A549 treated with CpdA at 1 μM for 4 hours (cell line): ENCODE data around the gene RMDN3. TPM values are rescaled to one million over a fixed set of nuclear protein-coding genes. Genes with fewer than 3 reads are reported as not detected.

ENCODE experiments used
- total RNA-seq: library from RNA; stranded (reverse); fragments of 200-300 nt; extraction: Qiagen RNA extraction; gene quantifications from 5 replicates; pipeline ENCODE4 v1.2.3, GENCODE V29; 2022; ENCODE audit warnings: low read depth

Gene RMDN3
- 21.1 to 24.4 TPM (median 22.7 TPM) in 5 replicates for total RNA-seq

DNA sequence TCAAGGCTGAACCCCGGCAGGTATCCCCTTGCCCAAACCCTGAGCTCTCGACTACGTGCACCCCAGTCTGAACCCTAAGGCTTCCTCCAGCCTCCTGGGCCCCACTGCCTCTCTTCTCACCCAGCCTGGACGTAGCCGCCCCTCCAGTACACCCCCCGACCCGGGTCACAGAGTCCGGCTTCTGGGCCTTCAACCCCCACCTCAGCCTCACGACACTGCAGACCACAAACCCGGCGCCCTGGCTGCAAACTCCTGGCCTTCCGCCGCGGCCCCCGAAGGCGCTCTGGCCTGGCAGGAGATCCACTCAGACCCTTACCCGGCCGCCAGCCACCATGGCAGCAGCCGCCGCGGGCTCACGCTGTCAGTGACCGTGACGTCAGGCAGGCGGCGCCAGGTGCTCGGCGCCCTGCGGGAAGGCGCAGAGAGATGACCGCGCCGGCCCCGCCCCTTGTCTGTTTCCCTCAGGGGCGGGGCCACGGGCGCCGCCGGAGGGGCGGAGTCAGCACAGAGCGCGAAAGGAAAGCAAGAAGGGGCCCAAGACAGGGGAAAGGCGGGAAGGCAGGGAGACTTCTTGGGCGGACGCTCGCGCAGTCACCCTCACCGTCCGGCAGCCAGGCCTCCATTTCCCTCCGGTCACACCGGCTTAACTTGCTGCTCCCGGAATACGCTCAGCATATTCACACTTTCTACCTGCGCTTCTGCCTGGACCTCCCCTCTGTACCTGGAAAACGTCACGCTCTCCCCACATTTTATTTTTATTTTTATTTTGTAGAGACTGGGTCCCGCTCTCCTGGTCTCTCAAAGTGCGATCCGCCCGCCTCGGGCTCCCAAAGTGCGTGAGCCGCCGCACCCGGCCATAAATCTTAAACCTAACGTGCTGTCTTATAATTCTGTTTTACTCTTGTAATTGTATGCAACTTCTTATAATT is at the start of gene RMDN3:
Gene RMDN3 (minus strand): TSS at position 372 of the 929 bp plus-strand sequence. CDS start 471 bp downstream, outside the sequence.

DNA sequence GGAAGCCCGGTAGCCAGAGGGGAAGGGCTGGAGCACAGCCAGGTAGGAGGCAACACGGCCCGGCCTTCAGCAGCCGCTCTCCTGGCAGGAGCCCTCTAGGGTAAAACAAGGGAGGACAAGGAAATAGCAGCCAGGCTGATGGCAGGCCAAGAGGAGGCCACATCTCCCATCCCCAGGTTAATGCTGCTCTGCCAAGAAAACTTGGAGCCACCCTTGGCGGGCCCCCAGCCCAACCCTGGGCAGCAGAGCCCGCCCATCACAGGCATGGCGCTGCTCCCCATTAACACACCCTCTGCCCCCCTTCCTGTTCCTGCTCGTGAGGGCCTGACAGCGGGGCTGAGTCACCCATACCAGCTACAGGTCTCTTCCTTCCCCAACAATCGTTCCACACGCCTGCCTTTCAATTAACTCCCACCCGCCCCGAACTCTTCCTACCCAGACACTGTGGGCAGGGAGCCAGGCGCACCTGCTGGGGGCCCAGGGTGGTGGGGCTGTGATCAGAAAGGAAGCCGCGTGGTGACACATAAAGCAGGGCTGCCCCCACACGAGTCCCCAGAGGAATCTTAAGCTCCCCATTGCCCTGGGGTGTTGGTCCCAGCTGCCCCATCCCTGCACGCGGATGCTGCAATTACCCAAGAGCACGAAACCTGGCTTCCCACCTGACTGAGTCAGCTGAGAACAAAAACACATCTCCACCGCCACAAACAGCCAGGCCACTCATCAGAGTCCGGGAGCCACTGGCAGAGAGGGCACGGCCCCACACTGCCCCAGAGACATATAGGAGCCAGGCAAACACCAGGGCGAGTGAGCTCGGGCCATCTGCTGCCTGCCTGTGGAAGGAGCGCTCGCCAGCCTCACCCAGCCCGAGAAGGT is 14.5 kb upstream of the RMDN3 start, which contains the start of gene C15orf62:
Gene C15orf62 (plus strand): TSS at position 707 of the 873 bp plus-strand sequence. CDS start 516 bp downstream, outside the sequence.

GRCh38 chr15:40763801-40764628 is 9.0 kb upstream of the RMDN3 start, which contains the start of gene GCHFR:
Gene GCHFR, plus strand, starts transcription at chr15:40764068. Its CDS starts 113 bp downstream, at chr15:40764181.

GRCh38 chr15:40694688-40695468 is 60.2 kb downstream of the RMDN3 start, which contains the start of gene RAD51:
Gene RAD51, plus strand, starts transcription at chr15:40695174. Its CDS starts 3,585 bp downstream, at chr15:40698759.

Other genes with a start within 250 kb of the RMDN3 start
- gene CCDC32, start 190.2 kb downstream of the RMDN3 start, total RNA-seq: 16.4 to 30.1 TPM (median 17.1 TPM) in 5 replicates
- gene RPUSD2, start 186.0 kb downstream of the RMDN3 start, total RNA-seq: 14.3 to 16.8 TPM (median 15.6 TPM) in 5 replicates
- gene KNL1, start 161.0 kb downstream of the RMDN3 start, total RNA-seq: 5.0 to 10.1 TPM (median 7.3 TPM) in 5 replicates
- 18.5 to 23.7 TPM (median 18.7 TPM) in 5 replicates for gene RAD51, start 60.1 kb downstream of the RMDN3 start, total RNA-seq
- gene GCHFR, start 8.8 kb upstream of the RMDN3 start, total RNA-seq: 5.6 to 8.3 TPM (median 6.7 TPM) in 5 replicates
- 0.07 to 0.17 TPM (median 0.13 TPM) in 4 of 5 replicates, not detected in the other for gene C15orf62, start 14.7 kb upstream of the RMDN3 start, total RNA-seq
- gene ZFYVE19, start 51.8 kb upstream of the RMDN3 start, total RNA-seq: 16.1 to 19.6 TPM (median 17.7 TPM) in 5 replicates
- 20.7 to 30.0 TPM (median 23.8 TPM) in 5 replicates for gene DNAJC17, start 52.2 kb upstream of the RMDN3 start, total RNA-seq
- gene PPP1R14D, start 73.5 kb upstream of the RMDN3 start, total RNA-seq: 0.20 to 0.32 TPM in 2 of 5 replicates, not detected in the others
- 0.82 to 1.1 TPM (median 0.92 TPM) in 5 replicates for gene SPINT1, start 88.8 kb upstream of the RMDN3 start, total RNA-seq
- 4.1 to 7.3 TPM (median 5.8 TPM) in 5 replicates for gene RHOV, start 119.0 kb upstream of the RMDN3 start, total RNA-seq
- 19.8 to 22.9 TPM (median 21.8 TPM) in 5 replicates for gene VPS18, start 139.2 kb upstream of the RMDN3 start, total RNA-seq
- gene DLL4, start 174.1 kb upstream of the RMDN3 start, total RNA-seq: 0.62 to 0.68 TPM (median 0.65 TPM) in 5 replicates
- 2.6 to 7.1 TPM (median 4.8 TPM) in 5 replicates for gene CHAC1, start 198.2 kb upstream of the RMDN3 start, total RNA-seq